A549 (cell line): ENCODE measurements around the gene CEACAM20.

ENCODE experiments used
- CHD2 ChIP-seq: fragments of 150-350 bp; IDR thresholded peaks from 2 replicates; pipeline ENCODE4 v1.6.1; 2014; ENCODE audit warnings: low read length; ENCODE audit not compliant: partially characterized antibody
- EP300 ChIP-seq, 2 experiments: fragments of >200 bp; sonication (Bioruptor Twin); formaldehyde crosslinking; IDR thresholded peaks; 2 replicates in 1 of 2; 3 replicates in 1 of 2; pipeline ENCODE4 v1.6.1; 2016 to 2017
- JUN ChIP-seq, 2 experiments: fragments of >200 bp; sonication (Bioruptor Twin); formaldehyde crosslinking; IDR thresholded peaks; 2 replicates in 1 of 2; 3 replicates in 1 of 2; pipeline ENCODE4 v1.6.1; 2016 to 2017
- MAX ChIP-seq: IDR thresholded peaks from 2 replicates; pipeline ENCODE4 v1.6.1; 2012
- MAZ ChIP-seq: fragments of 150-350 bp; IDR thresholded peaks from 2 replicates; pipeline ENCODE4 v1.6.1; 2014; ENCODE audit warnings: antibody characterized with exemption, low read depth, low read length, borderline replicate concordance
- PHF8 ChIP-seq: fragments of 200-600 bp; sonication (generic); IDR thresholded peaks from 2 replicates; pipeline ENCODE4 v1.6.1; 2016; ENCODE audit warnings: low read depth, mild to moderate bottlenecking, antibody characterized with exemption, moderate library complexity, borderline replicate concordance
- POLR2A ChIP-seq: IDR thresholded peaks from 2 replicates; pipeline ENCODE4 v1.6.1; 2012; ENCODE audit warnings: mild to moderate bottlenecking, low read length
- POLR2AphosphoS2 ChIP-seq: conservative IDR thresholded peaks from 2 replicates; pipeline ENCODE4 v1.6.1; 2012; ENCODE audit warnings: low read length, improper control_type of control experiment, inconsistent platforms
- RFX5 ChIP-seq: fragments of 450-650 bp; IDR thresholded peaks from 2 replicates; pipeline ENCODE4 v1.7.1; 2014; ENCODE audit warnings: antibody characterized with exemption, mild to moderate bottlenecking, moderate library complexity
- USF2 ChIP-seq: fragments of 450-650 bp; IDR thresholded peaks from 2 replicates; pipeline ENCODE4 v1.6.1; 2014; ENCODE audit warnings: antibody characterized with exemption
- ZSCAN20 ChIP-seq: fragments of 250-450 bp; sonication (Bioruptor Pico); IDR thresholded peaks from 2 replicates; pipeline ENCODE4 v1.8.0; 2022; ENCODE audit warnings: mild to moderate bottlenecking, moderate library complexity
- TF ChIP-seq, protein P1 (sequence below): fragments of >200 bp; sonication (Bioruptor Twin); formaldehyde crosslinking; IDR thresholded peaks from 3 replicates; pipeline ENCODE4 v1.5.1; 2016
- TF ChIP-seq, protein P2 (sequence below): IDR thresholded peaks from 2 replicates; pipeline ENCODE4 v1.6.1; 2012; ENCODE audit warnings: low read depth, borderline replicate concordance

DNA sequence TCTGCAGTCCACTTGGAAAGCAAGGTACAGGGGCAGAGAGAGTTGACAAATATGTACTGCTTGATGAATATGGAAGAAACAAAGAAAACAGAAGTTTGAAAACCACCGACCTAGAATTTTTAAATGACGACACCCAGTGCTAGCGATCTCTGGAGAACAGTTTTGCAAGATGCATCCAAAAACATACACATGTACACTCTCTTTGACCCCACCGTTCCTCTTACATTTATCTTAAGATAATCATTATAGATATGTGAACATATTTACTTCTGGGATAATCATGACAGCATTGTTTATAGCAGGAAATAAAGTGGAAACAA lies 43.1 kb upstream of the CEACAM20 start:
- TF ChIP-seq POLR2A (no peak), EP300 (IDR thresholded peaks at IDR 0.05) (no peak), POLR2AphosphoS2 (no peak), CHD2 (no peak), MAX (no peak), USF2 (no peak), ZSCAN20 (CRISPR knock-in tag) (no peak), MAZ (no peak), JUN (IDR thresholded peaks at IDR 0.05) (no peak), RFX5 (no peak), PHF8 (no peak)
- TF ChIP-seq, protein P1, sequence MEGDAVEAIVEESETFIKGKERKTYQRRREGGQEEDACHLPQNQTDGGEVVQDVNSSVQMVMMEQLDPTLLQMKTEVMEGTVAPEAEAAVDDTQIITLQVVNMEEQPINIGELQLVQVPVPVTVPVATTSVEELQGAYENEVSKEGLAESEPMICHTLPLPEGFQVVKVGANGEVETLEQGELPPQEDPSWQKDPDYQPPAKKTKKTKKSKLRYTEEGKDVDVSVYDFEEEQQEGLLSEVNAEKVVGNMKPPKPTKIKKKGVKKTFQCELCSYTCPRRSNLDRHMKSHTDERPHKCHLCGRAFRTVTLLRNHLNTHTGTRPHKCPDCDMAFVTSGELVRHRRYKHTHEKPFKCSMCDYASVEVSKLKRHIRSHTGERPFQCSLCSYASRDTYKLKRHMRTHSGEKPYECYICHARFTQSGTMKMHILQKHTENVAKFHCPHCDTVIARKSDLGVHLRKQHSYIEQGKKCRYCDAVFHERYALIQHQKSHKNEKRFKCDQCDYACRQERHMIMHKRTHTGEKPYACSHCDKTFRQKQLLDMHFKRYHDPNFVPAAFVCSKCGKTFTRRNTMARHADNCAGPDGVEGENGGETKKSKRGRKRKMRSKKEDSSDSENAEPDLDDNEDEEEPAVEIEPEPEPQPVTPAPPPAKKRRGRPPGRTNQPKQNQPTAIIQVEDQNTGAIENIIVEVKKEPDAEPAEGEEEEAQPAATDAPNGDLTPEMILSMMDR: no peak
- TF ChIP-seq, protein P2, sequence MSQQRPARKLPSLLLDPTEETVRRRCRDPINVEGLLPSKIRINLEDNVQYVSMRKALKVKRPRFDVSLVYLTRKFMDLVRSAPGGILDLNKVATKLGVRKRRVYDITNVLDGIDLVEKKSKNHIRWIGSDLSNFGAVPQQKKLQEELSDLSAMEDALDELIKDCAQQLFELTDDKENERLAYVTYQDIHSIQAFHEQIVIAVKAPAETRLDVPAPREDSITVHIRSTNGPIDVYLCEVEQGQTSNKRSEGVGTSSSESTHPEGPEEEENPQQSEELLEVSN: no peak
